Parathyroid adenoma (tissue), 2 donors: ENCODE results near the gene SLC26A1.
A peak's percentile ranks its signal among the peaks of the same experiment; 100 is the strongest.

ENCODE experiments used
- H2AFZ ChIP-seq: fragments of 300-600 bp; sonication (generic); one replicate; pipeline ENCODE4 v1.7.0; 2017; ENCODE audit warnings: antibody characterized with exemption, mild to moderate bottlenecking
- H3K27ac ChIP-seq: fragments of 300-600 bp; sonication (generic); one replicate; pipeline ENCODE4 v1.7.0; 2017
- H3K27me3 ChIP-seq: fragments of 300-600 bp; sonication (generic); one replicate; pipeline ENCODE4 v1.7.0; 2017; ENCODE audit warnings: low read length; ENCODE audit not compliant: control insufficient read depth, insufficient read depth
- H3K36me3 ChIP-seq: fragments of 300-600 bp; sonication (generic); one replicate; pipeline ENCODE4 v1.7.0; 2017; ENCODE audit warnings: low read length; ENCODE audit not compliant: control insufficient read depth, insufficient read depth
- H3K4me1 ChIP-seq: fragments of 300-600 bp; sonication (generic); one replicate; pipeline ENCODE4 v1.7.0; 2017; ENCODE audit warnings: control low read depth
- H3K4me2 ChIP-seq: fragments of 300-600 bp; sonication (generic); one replicate; pipeline ENCODE4 v1.7.0; 2017; ENCODE audit warnings: low read length
- H3K4me3 ChIP-seq: fragments of 300-600 bp; sonication (generic); one replicate; pipeline ENCODE4 v1.7.0; 2017; ENCODE audit warnings: low read depth, low read length
- H3K79me2 ChIP-seq: fragments of 300-600 bp; sonication (generic); one replicate; pipeline ENCODE4 v1.7.0; 2017; ENCODE audit warnings: control low read depth
- H3K9ac ChIP-seq: fragments of 300-600 bp; sonication (generic); one replicate; pipeline ENCODE4 v1.7.0; 2017; ENCODE audit warnings: mild to moderate bottlenecking
- H3K9me3 ChIP-seq: fragments of 300-600 bp; sonication (generic); one replicate; pipeline ENCODE4 v1.7.0; 2017; ENCODE audit warnings: low read length; ENCODE audit not compliant: control insufficient read depth
- CTCF ChIP-seq: fragments of 300-600 bp; sonication (generic); IDR thresholded peaks from one replicate; pipeline ENCODE4 v1.7.0; 2017; ENCODE audit warnings: antibody characterized with exemption, mild to moderate bottlenecking
- donor health status: primary hyperparathyroidism.

The SLC26A1 gene

GRCh38 chr4:1011022-1011665 is 17.9 kb upstream of the SLC26A1 start, which contains the start of gene FGFRL1:
Gene FGFRL1 (plus strand): TSS chr4:1011626. CDS start chr4:1012486, 860 bp downstream.
- peak within 1 kb of the TSS; percentile 49 for H3K27ac ChIP-seq
- peak within 1 kb of the TSS; percentile 95 for H3K4me2 ChIP-seq
- H2AFZ ChIP-seq = peak within 1 kb of the TSS; percentile 69
- no peaks in the 10 kb centered on the region for H3K27me3 ChIP-seq
- no peak within 1 kb of the TSS for H3K9ac ChIP-seq
- peak within 1 kb of the TSS; percentile 61 for H3K4me3 ChIP-seq
- H3K79me2 ChIP-seq = no peaks in the 10 kb centered on the region
- no peaks in the 10 kb centered on the region for H3K4me1 ChIP-seq
- H3K9me3 ChIP-seq = no peaks in the 10 kb centered on the region
- no peak for TF ChIP-seq CTCF
- no peaks in the 10 kb centered on the region for H3K36me3 ChIP-seq

GRCh38 chr4:1010395-1011021 is 17.3 kb upstream of the SLC26A1 start:
- Histone ChIP-seq H3K4me1 (no peaks in the 10 kb centered on the region), H3K36me3 (no peaks in the 10 kb centered on the region), H3K9me3 (no peaks in the 10 kb centered on the region), H3K79me2 (no peaks in the 10 kb centered on the region), H3K4me3 (peak overlapping the region; percentile 61), H3K4me2 (peak overlapping the region; percentile 95), H3K27me3 (no peaks in the 10 kb centered on the region), H3K9ac (no peak overlapping the region), H2AFZ (peak overlapping the region; percentile 69), H3K27ac (peak overlapping the region; percentile 49)
- no peak for TF ChIP-seq CTCF

GRCh38 chr4:1009542-1010394 is 16.6 kb upstream of the SLC26A1 start:
- Histone ChIP-seq H3K4me2 (peak overlapping the region; percentile 95), H3K36me3 (no peaks in the 10 kb centered on the region), H3K27ac (peak overlapping the region; percentile 49), H3K27me3 (no peaks in the 10 kb centered on the region), H3K4me3 (peak overlapping the region; percentile 62), H3K79me2 (no peaks in the 10 kb centered on the region), H3K4me1 (no peaks in the 10 kb centered on the region), H3K9me3 (no peaks in the 10 kb centered on the region), H3K9ac (no peak overlapping the region), H2AFZ (peak overlapping the region; percentile 89)
- no peak for TF ChIP-seq CTCF

- Histone ChIP-seq H3K4me1 (no peaks in the 10 kb centered on the region), H2AFZ (peak overlapping the region; percentile 89), H3K79me2 (no peaks in the 10 kb centered on the region), H3K9ac (no peak overlapping the region), H3K9me3 (no peaks in the 10 kb centered on the region), H3K27ac (no peak overlapping the region), H3K4me3 (peak overlapping the region; percentile 62), H3K36me3 (no peaks in the 10 kb centered on the region), H3K4me2 (peak overlapping the region; percentile 73), H3K27me3 (no peaks in the 10 kb centered on the region)
- no peak for TF ChIP-seq CTCF
Measured at GRCh38 chr4:1008840-1009541, 15.8 kb upstream of the SLC26A1 start.
